Sigmoid colon (tissue), 7 donors: ENCODE measurements around the gene P2RX4. TPM values are rescaled to one million over a fixed set of nuclear protein-coding genes. Genes with fewer than 3 reads are reported as not detected.

ENCODE experiments used
- DNase-seq: peaks from one replicate; pipeline ENCODE4 v3.0.0-alpha.2; 2019
- H3K27ac ChIP-seq, 4 donors: fragments of 200-600 bp; sonication (generic); one replicate each; pipeline ENCODE4 v1.5.1; 2016 to 2019; ENCODE audit warnings: mild to moderate bottlenecking in 1 of 4
- H3K27me3 ChIP-seq, 3 donors: fragments of 200-600 bp; sonication (generic); one replicate each; pipeline ENCODE4 v1.5.1; 2019; ENCODE audit warnings: mild to moderate bottlenecking in 1 of 3
- H3K36me3 ChIP-seq, 4 donors: fragments of 200-600 bp; sonication (generic); one replicate each; pipeline ENCODE4 v1.5.1; 2016 to 2019
- H3K4me1 ChIP-seq, 4 donors: fragments of 200-600 bp; sonication (generic); one replicate each; pipeline ENCODE4 v1.5.1; 2017 to 2019
- H3K4me3 ChIP-seq, 4 donors: fragments of 200-600 bp; sonication (generic); one replicate each; pipeline ENCODE4 v1.5.1; 2017 to 2019; ENCODE audit warnings: mild to moderate bottlenecking in 2 of 4, moderate library complexity in 1 of 4
- H3K9me3 ChIP-seq, 4 donors: fragments of 200-600 bp in 3 of 4; sonication (generic) in 3 of 4; one replicate each; pipeline versions ENCODE4 v1.5.1 to v1.6.1; 2013 to 2019
- CTCF ChIP-seq, 4 experiments: fragments of 450-650 bp in 3 of 4; fragments of 200-600 bp in 1 of 4; IDR thresholded peaks; one replicate each; pipeline ENCODE4 v1.5.1; 2016 to 2019; ENCODE audit warnings: antibody characterized with exemption in 4 of 4, mild to moderate bottlenecking in 3 of 4, moderate library complexity in 2 of 4
- EP300 ChIP-seq, 4 donors: sonication (generic); formaldehyde crosslinking; IDR thresholded peaks; one replicate each; pipeline ENCODE4 v1.6.1; 2017; ENCODE audit warnings: antibody characterized with exemption in 4 of 4
- POLR2A ChIP-seq, 2 donors: fragments of 450-650 bp; IDR thresholded peaks; one replicate each; pipeline ENCODE4 v1.6.1; 2016; ENCODE audit warnings: antibody characterized with exemption in 2 of 2, mild to moderate bottlenecking in 2 of 2, moderate library complexity in 2 of 2
- POLR2AphosphoS5 ChIP-seq, 4 donors: sonication (generic); formaldehyde crosslinking; IDR thresholded peaks; one replicate each; pipeline ENCODE4 v1.6.1; 2017; ENCODE audit warnings: antibody characterized with exemption in 4 of 4
- WGBS, 2 donors: extraction: QIAGEN DNeasy Blood & Tissue Kit; methylation state at CpG; one replicate each; pipeline ENCODE4 v1.1.7; 2013; 5-methylcytosine and 5-hydroxymethylcytosine counted together
- intact Hi-C: fragments of 100-400 bp; cut with DNase I; formaldehyde crosslinking; loops from one replicate; pipeline ENCODE4 v1.15.1; 2023
- polyA plus RNA-seq, 3 donors: library from polyadenylated mRNA; stranded (reverse); fragments of 200-250 nt; gene quantifications; one replicate each; pipeline ENCODE4 v1.2.3, GENCODE V29; 2013
- total RNA-seq, 4 donors: library from RNA; depleted of rRNA; stranded (reverse); fragments of >200 nt; gene quantifications; one replicate each; pipeline ENCODE4 v1.1.0, GENCODE V29; 2016
- donor health status: healthy with polysubstance abuse.
- donor health status: Bipolar disorder and iron deficiency.
- donor health status: healthy.

The P2RX4 gene
- total and polyA plus RNA-seq, 7 donors: 26.0 to 84.4 (median 36.9) TPM

GRCh38 chr12:121189131-121189530 lies 20.8 kb upstream of the P2RX4 start:
- Histone ChIP-seq H3K27me3 (no peaks in the 10 kb centered on the region), H3K4me1 (no peaks in the 10 kb centered on the region), H3K9me3 (no peaks in the 10 kb centered on the region), H3K27ac (no peak overlapping the region), H3K36me3 (peaks cover 0 to 10% (median 5%) of the 10 kb centered on the region in 4 donors), H3K4me3 (no peak overlapping the region)
- no peak for DNase-seq
- TF ChIP-seq CTCF (IDR thresholded peaks at IDR 0.05) (no peak), EP300 (IDR thresholded peaks at IDR 0.05) (no peak), POLR2AphosphoS5 (IDR thresholded peaks at IDR 0.05) (no peak), POLR2A (IDR thresholded peaks at IDR 0.05) (no peak)
- WGBS, 2 donors: 94 to 97% methylated on average over 9 of the region's 9 CpGs
- intact Hi-C loops: no loop called here

- DNase-seq: no peak
- Histone ChIP-seq H3K27ac (no peak overlapping the region), H3K4me3 (no peak overlapping the region), H3K9me3 (no peaks in the 10 kb centered on the region), H3K27me3 (no peaks in the 10 kb centered on the region), H3K4me1 (no peaks in the 10 kb centered on the region), H3K36me3 (peaks cover 0 to 4% (median under 1%) of the 10 kb centered on the region in 4 donors)
- WGBS, 2 donors: 81 to 88% methylated on average over 9 of the region's 9 CpGs
- intact Hi-C loops: no loop called here
- TF ChIP-seq EP300 (IDR thresholded peaks at IDR 0.05) (no peak), CTCF (IDR thresholded peaks at IDR 0.05) (no peak), POLR2AphosphoS5 (IDR thresholded peaks at IDR 0.05) (no peak), POLR2A (IDR thresholded peaks at IDR 0.05) (no peak)
These were observed 20.2 kb upstream of the P2RX4 start for GRCh38 chr12:121189619-121190155.

GRCh38 chr12:121190523-121191031 lies 19.4 kb upstream of the P2RX4 start:
- Histone ChIP-seq H3K36me3 (no peaks in the 10 kb centered on the region), H3K9me3 (no peaks in the 10 kb centered on the region), H3K4me3 (no peak overlapping the region), H3K4me1 (no peaks in the 10 kb centered on the region), H3K27ac (peak overlapping the region in 2 of 4 donors; percentile 39 to 42), H3K27me3 (no peaks in the 10 kb centered on the region)
- intact Hi-C loops: no loop called here
- no peak for TF ChIP-seq CTCF (IDR thresholded peaks at IDR 0.05)
- TF ChIP-seq EP300 (IDR thresholded peaks at IDR 0.05): no peak
- TF ChIP-seq POLR2AphosphoS5 (IDR thresholded peaks at IDR 0.05): peak in 1 of 4 donors; percentile 30
- TF ChIP-seq POLR2A (IDR thresholded peaks at IDR 0.05): no peak
- DNase-seq: no peak
- 56 to 66% methylated on average over 2 of the region's 2 CpGs for WGBS, 2 donors

GRCh38 chr12:121191151-121191550 lies 18.8 kb upstream of the P2RX4 start:
- Histone ChIP-seq H3K9me3 (no peaks in the 10 kb centered on the region), H3K27me3 (no peaks in the 10 kb centered on the region), H3K36me3 (no peaks in the 10 kb centered on the region), H3K27ac (peak overlapping the region in 2 of 4 donors; percentile 39 to 42), H3K4me1 (no peaks in the 10 kb centered on the region), H3K4me3 (no peak overlapping the region)
- no peak for DNase-seq
- 76 to 90% methylated on average over 3 of the region's 3 CpGs for WGBS, 2 donors
- TF ChIP-seq POLR2A (IDR thresholded peaks at IDR 0.05): no peak
- no peak for TF ChIP-seq POLR2AphosphoS5 (IDR thresholded peaks at IDR 0.05)
- TF ChIP-seq EP300 (IDR thresholded peaks at IDR 0.05): no peak
- TF ChIP-seq CTCF (IDR thresholded peaks at IDR 0.05): no peak
- intact Hi-C loops: no loop called here

GRCh38 chr12:121196902-121197301 lies 13.0 kb upstream of the P2RX4 start:
- Histone ChIP-seq H3K27me3 (no peaks in the 10 kb centered on the region), H3K27ac (no peak overlapping the region), H3K36me3 (no peaks in the 10 kb centered on the region), H3K4me1 (no peaks in the 10 kb centered on the region), H3K4me3 (no peak overlapping the region), H3K9me3 (no peaks in the 10 kb centered on the region)
- TF ChIP-seq EP300 (IDR thresholded peaks at IDR 0.05) (peak in 1 of 4 donors; percentile 12), POLR2AphosphoS5 (IDR thresholded peaks at IDR 0.05) (peak in 1 of 4 donors; percentile 17), CTCF (IDR thresholded peaks at IDR 0.05) (no peak)
- WGBS, 2 donors: 47 to 68% methylated on average over 6 of the region's 6 CpGs
- intact Hi-C loops: loop anchor here (5.0 kb wide), 1 partner anchor 60 kb away; no protein-coding TSS in a partner anchor
- DNase-seq: no peak
